KMS-11 (cell line): ENCODE data around the gene ANKRD44.
"Not testable (repeated sequence)": the region's sequence is repeated elsewhere in the genome, so short reads cannot be mapped to it uniquely, and the experiment has no call there.

Source experiments
- H2AFZ ChIP-seq: fragments of 200-600 bp; sonication (generic); 2 replicates; pipeline ENCODE4 v1.6.1; 2016; ENCODE audit warnings: antibody characterized with exemption, mixed run types, low read depth
- H3K27ac ChIP-seq: fragments of 200-600 bp; sonication (generic); 2 replicates; pipeline ENCODE4 v1.6.1; 2016; ENCODE audit warnings: mild to moderate bottlenecking, mixed run types
- H3K27me3 ChIP-seq: fragments of 200-600 bp; sonication (generic); 2 replicates; pipeline ENCODE4 v1.6.1; 2017; ENCODE audit warnings: mild to moderate bottlenecking, low read depth, mixed run types, moderate library complexity; ENCODE audit not compliant: insufficient read depth
- H3K36me3 ChIP-seq: fragments of 200-600 bp; sonication (generic); 2 replicates; pipeline ENCODE4 v1.6.1; 2017; ENCODE audit warnings: mild to moderate bottlenecking, mixed run types; ENCODE audit not compliant: insufficient read depth
- H3K4me1 ChIP-seq: fragments of 200-600 bp; sonication (generic); 2 replicates; pipeline ENCODE4 v1.6.1; 2016; ENCODE audit warnings: mild to moderate bottlenecking, low read depth, mixed run types; ENCODE audit not compliant: poor library complexity, severe bottlenecking
- H3K4me2 ChIP-seq: fragments of 200-600 bp; sonication (generic); 2 replicates; pipeline ENCODE4 v1.7.0; 2016; ENCODE audit warnings: mild to moderate bottlenecking, mixed run types
- H3K4me3 ChIP-seq: fragments of 200-600 bp; sonication (generic); IDR thresholded peaks from 2 replicates; pipeline ENCODE4 v1.6.1; 2017; ENCODE audit warnings: low read depth, low read length, mixed read lengths; ENCODE audit not compliant: insufficient read depth
- H3K79me2 ChIP-seq: fragments of 200-600 bp; sonication (generic); 2 replicates; pipeline ENCODE4 v1.6.1; 2016; ENCODE audit warnings: low read depth, mixed run types; ENCODE audit not compliant: insufficient read depth
- H3K9ac ChIP-seq: fragments of 200-600 bp; sonication (generic); 2 replicates; pipeline ENCODE4 v1.6.1; 2016; ENCODE audit warnings: mild to moderate bottlenecking, mixed run types
- H4K20me1 ChIP-seq: fragments of 200-600 bp; sonication (generic); 2 replicates; pipeline ENCODE4 v1.6.1; 2016; ENCODE audit warnings: mild to moderate bottlenecking, mixed run types; ENCODE audit not compliant: insufficient read depth
- CTCF ChIP-seq: fragments of 200-600 bp; sonication (generic); conservative IDR thresholded peaks from 2 replicates; pipeline ENCODE4 v1.6.1; 2017; ENCODE audit warnings: low read depth, mild to moderate bottlenecking, antibody characterized with exemption, low read length, moderate library complexity, mixed read lengths

The ANKRD44 gene

GRCh38 chr2:197071213-197071612 is 239.4 kb downstream of the ANKRD44 start:
- no peaks in the 10 kb centered on the region for H3K79me2 ChIP-seq
- no peak overlapping the region for H2AFZ ChIP-seq
- peak overlapping the region; percentile 67 for H3K4me3 ChIP-seq
- H4K20me1 ChIP-seq, result no peaks in the 10 kb centered on the region
- no peak overlapping the region for H3K27ac ChIP-seq
- no peak overlapping the region for H3K9ac ChIP-seq
- H3K4me1 ChIP-seq, result peaks cover 41% of the 10 kb centered on the region
- peak overlapping the region; percentile 56 for H3K4me2 ChIP-seq
- H3K27me3 ChIP-seq, result no peaks in the 10 kb centered on the region
- no peaks in the 10 kb centered on the region for H3K36me3 ChIP-seq
- TF ChIP-seq CTCF, result no peak

GRCh38 chr2:197069958-197070357 is 240.6 kb downstream of the ANKRD44 start:
- no peak for TF ChIP-seq CTCF
- H3K27ac ChIP-seq, result no peak overlapping the region
- no peak overlapping the region for H3K9ac ChIP-seq
- H3K27me3 ChIP-seq, result no peaks in the 10 kb centered on the region
- H4K20me1 ChIP-seq, result no peaks in the 10 kb centered on the region
- H3K36me3 ChIP-seq, result no peaks in the 10 kb centered on the region
- no peak overlapping the region for H2AFZ ChIP-seq
- no peaks in the 10 kb centered on the region for H3K79me2 ChIP-seq
- peaks cover 41% of the 10 kb centered on the region for H3K4me1 ChIP-seq
- no peak overlapping the region for H3K4me3 ChIP-seq
- no peak overlapping the region for H3K4me2 ChIP-seq

- not testable (repeated sequence) for H4K20me1 ChIP-seq, H3K4me3 ChIP-seq
These were observed 248.0 kb downstream of the ANKRD44 start for GRCh38 chr2:197062574-197062973.

GRCh38 chr2:197059477-197059876 is 251.1 kb downstream of the ANKRD44 start:
- H3K9ac ChIP-seq, result no peak overlapping the region
- no peaks in the 10 kb centered on the region for H3K79me2 ChIP-seq
- TF ChIP-seq CTCF, result no peak
- no peak overlapping the region for H3K4me2 ChIP-seq
- peaks cover 10% of the 10 kb centered on the region for H3K4me1 ChIP-seq
- no peak overlapping the region for H3K4me3 ChIP-seq
- H4K20me1 ChIP-seq, result no peaks in the 10 kb centered on the region
- H3K27ac ChIP-seq, result no peak overlapping the region
- no peaks in the 10 kb centered on the region for H3K36me3 ChIP-seq
- no peaks in the 10 kb centered on the region for H3K27me3 ChIP-seq
- no peak overlapping the region for H2AFZ ChIP-seq

More at GRCh38 chr2:197062574-197062973, 248.0 kb downstream of the ANKRD44 start:
- not testable (repeated sequence) for H3K27ac ChIP-seq, H2AFZ ChIP-seq, H3K79me2 ChIP-seq, H3K4me2 ChIP-seq, H3K27me3 ChIP-seq, H3K4me1 ChIP-seq, H3K9ac ChIP-seq, H3K36me3 ChIP-seq

GRCh38 chr2:197058777-197059300 is 251.7 kb downstream of the ANKRD44 start:
- H3K4me3 ChIP-seq, result no peak overlapping the region
- no peak for TF ChIP-seq CTCF
- H3K27me3 ChIP-seq, result no peaks in the 10 kb centered on the region
- H3K27ac ChIP-seq, result no peak overlapping the region
- no peaks in the 10 kb centered on the region for H3K79me2 ChIP-seq
- H2AFZ ChIP-seq, result no peak overlapping the region
- no peaks in the 10 kb centered on the region for H4K20me1 ChIP-seq
- peaks cover 10% of the 10 kb centered on the region for H3K4me1 ChIP-seq
- no peaks in the 10 kb centered on the region for H3K36me3 ChIP-seq
- no peak overlapping the region for H3K9ac ChIP-seq
- no peak overlapping the region for H3K4me2 ChIP-seq
